ENCODE measurements around the gene PCED1B.
"Not testable (repeated sequence)": the region's sequence is repeated elsewhere in the genome, so short reads cannot be mapped to it uniquely, and the experiment has no call there.

PCED1B gene

DNA sequence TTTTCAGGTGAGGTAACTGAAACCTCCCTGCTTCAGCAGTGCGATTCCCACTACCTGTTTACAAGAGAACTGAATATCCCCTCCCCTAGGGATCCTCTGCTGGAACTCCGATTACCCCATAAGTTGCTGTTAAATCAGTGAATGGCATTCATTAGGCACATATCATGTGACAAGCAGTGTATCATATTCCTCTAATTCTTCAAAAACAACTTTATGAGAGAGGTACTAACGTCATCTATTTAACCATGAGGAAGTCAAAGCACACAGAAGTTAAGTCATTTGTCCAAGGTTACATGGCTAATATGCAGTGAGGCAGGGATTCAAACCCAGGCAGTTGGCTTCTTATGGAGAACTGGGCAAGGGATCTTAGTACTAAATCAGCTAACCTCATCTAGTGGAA, 43.9 kb upstream of the PCED1B start:
- no peak overlapping the region for H3K4me3 ChIP-seq (replicated peaks; ENCODE audit: low read depth, low read length)
- DNase-seq (ENCODE audit: extremely low read depth, low read depth) = no peak
- TF ChIP-seq, protein P1, sequence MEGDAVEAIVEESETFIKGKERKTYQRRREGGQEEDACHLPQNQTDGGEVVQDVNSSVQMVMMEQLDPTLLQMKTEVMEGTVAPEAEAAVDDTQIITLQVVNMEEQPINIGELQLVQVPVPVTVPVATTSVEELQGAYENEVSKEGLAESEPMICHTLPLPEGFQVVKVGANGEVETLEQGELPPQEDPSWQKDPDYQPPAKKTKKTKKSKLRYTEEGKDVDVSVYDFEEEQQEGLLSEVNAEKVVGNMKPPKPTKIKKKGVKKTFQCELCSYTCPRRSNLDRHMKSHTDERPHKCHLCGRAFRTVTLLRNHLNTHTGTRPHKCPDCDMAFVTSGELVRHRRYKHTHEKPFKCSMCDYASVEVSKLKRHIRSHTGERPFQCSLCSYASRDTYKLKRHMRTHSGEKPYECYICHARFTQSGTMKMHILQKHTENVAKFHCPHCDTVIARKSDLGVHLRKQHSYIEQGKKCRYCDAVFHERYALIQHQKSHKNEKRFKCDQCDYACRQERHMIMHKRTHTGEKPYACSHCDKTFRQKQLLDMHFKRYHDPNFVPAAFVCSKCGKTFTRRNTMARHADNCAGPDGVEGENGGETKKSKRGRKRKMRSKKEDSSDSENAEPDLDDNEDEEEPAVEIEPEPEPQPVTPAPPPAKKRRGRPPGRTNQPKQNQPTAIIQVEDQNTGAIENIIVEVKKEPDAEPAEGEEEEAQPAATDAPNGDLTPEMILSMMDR (IDR thresholded peaks at IDR 0.05; ENCODE audit: low read depth, low read length, missing control alignments) = no peak

DNA sequence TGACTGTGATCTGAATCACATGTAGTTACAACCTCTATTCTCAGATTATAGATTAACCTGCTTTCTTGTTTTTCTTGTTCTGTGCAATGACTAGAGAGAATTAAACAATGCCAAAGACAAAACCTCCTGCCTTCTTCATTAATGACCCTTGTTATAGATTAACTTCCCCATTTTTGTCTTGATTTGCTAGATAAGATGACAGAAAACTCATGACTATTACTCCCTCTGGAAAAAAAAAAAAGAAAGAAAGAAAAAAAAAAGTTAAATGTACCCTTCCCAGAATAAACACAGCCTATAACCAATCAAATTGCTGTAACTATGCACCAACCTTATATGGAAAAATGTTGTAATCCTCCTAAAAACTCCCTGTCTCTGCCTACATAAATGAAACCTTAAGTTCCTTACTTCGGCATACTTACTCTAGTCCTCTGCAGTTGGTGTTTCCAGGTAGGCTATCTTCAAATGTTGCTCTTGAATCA, 41.1 kb upstream of the PCED1B start:
- TF ChIP-seq, protein P1 (IDR thresholded peaks at IDR 0.05; ENCODE audit: low read depth, low read length, missing control alignments) = no peak
- H3K4me3 ChIP-seq (replicated peaks; ENCODE audit: low read depth, low read length) = no peak overlapping the region
- DNase-seq (ENCODE audit: extremely low read depth, low read depth) = no peak

DNA sequence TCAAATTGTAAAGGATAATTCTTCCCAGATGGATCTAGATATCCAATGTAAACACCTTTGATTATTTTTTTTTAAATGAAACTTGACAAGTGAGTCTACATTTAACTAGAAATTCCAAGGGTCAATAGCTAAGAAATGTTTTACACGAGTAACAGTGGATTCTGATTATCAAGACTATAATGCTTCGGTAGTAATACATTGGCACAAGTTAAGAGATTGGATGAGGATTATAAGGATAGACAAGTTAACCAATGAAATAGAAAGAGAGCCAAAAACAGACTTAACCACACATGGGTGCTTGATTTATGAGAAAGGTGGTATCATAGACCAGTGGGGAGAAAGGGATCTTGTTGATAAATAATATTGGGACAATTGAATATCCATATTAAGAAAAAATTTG, 40.3 kb upstream of the PCED1B start:
- TF ChIP-seq, protein P1 (IDR thresholded peaks at IDR 0.05; ENCODE audit: low read depth, low read length, missing control alignments) = no peak
- DNase-seq (ENCODE audit: extremely low read depth, low read depth) = no peak
- H3K4me3 ChIP-seq (replicated peaks; ENCODE audit: low read depth, low read length) = no peak overlapping the region

DNA sequence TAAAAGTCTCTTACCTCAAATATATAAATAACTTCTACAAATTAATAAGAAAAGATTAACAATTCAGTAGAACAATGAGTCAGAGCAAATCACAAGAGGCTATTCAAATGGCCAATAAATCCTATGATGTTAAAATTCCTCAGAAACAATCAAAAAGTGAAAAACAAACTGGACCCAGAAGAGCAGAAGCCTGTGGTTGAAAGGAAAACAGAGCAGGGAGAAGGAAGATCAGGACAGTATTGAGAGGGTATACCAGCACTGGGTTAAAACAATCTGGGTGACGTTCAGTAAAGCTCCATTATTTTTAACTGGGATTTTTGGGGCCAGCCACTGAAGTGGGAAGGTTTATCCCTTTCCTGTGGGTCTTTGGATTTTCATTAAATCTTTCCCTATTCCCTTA, 39.7 kb upstream of the PCED1B start:
- no peak overlapping the region for H3K4me3 ChIP-seq (replicated peaks; ENCODE audit: low read depth, low read length)
- no peak for DNase-seq (ENCODE audit: extremely low read depth, low read depth)
- TF ChIP-seq, protein P1 (IDR thresholded peaks at IDR 0.05; ENCODE audit: low read depth, low read length, missing control alignments) = no peak

DNA sequence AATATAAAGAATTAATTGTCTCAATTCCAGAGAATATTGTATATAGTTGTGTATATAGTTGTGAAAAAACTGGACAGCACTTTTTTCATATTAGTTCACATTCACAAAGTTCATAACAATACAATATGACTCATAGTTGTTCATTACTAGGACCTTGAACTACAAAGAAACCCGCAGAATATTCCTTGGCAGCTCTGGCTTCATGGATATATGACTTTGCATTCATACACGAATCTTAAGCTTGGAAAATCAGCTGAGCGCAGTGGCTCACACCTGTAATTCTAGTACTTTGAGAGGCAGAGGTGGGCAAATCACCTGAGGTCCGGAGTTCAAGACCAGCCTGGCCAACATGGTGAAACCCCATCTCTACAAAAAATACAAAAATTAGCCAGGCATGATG, 38.1 kb upstream of the PCED1B start:
- TF ChIP-seq, protein P1 (IDR thresholded peaks at IDR 0.05; ENCODE audit: low read depth, low read length, missing control alignments) = no peak
- H3K4me3 ChIP-seq (replicated peaks; ENCODE audit: low read depth, low read length) = no peak overlapping the region
- DNase-seq (ENCODE audit: extremely low read depth, low read depth) = no peak

DNA sequence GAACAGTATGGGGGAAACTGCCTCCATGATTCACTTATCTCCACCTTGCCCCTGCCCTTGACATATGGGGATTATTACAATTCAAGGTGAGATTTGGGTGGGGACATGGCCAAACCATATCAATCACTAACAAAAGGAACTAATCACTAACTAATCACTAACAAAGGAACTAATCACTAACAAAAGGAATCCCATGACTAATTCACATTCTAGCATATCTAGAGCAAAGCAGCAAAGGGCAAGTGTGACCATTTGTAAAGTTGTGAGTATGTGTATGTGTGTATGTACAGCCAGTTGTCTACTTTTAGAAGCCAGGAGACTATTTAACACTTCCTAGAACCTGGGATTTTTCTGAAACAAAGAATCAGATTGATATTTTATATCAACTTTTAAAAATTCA, 30.9 kb upstream of the PCED1B start:
- TF ChIP-seq, protein P1 (IDR thresholded peaks at IDR 0.05; ENCODE audit: low read depth, low read length, missing control alignments) = no peak
- no peak overlapping the region for H3K4me3 ChIP-seq (replicated peaks; ENCODE audit: low read depth, low read length)
- no peak for DNase-seq (ENCODE audit: extremely low read depth, low read depth)

DNA sequence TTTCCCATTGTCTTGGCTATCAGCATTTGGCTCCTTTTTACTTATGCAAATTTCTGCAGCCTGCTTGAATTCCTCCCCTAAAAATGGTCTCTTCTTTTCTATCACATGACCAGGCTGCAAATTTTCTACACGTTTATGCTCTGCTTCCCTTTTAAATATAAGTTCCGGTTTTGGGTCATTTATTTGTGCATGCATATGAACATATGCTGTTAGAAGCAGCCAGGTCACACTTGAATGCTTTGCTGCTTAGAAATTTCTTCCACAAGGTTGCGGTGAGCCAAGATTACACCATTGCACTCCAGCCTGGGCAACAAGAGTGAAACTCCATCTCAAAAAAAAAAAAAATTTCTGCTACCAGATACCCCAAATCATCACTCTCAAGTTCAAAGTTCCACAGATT, 28.1 kb upstream of the PCED1B start:
- H3K4me3 ChIP-seq (replicated peaks; ENCODE audit: low read depth, low read length); DNase-seq (ENCODE audit: extremely low read depth, low read depth): not testable (repeated sequence)

Measured in HFF-Myc (cell line).